DMS 273 treated with DMSO at 0.1 percent for 48 hours (cell line): ENCODE data around the gene USH2A.
A peak's percentile ranks its signal among the peaks of the same experiment; 100 is the strongest.

Experiments
- DNase-seq: peaks from one replicate; lab custom pipeline; 2025; lab: John Stamatoyannopoulos, UW

USH2A gene

DNA sequence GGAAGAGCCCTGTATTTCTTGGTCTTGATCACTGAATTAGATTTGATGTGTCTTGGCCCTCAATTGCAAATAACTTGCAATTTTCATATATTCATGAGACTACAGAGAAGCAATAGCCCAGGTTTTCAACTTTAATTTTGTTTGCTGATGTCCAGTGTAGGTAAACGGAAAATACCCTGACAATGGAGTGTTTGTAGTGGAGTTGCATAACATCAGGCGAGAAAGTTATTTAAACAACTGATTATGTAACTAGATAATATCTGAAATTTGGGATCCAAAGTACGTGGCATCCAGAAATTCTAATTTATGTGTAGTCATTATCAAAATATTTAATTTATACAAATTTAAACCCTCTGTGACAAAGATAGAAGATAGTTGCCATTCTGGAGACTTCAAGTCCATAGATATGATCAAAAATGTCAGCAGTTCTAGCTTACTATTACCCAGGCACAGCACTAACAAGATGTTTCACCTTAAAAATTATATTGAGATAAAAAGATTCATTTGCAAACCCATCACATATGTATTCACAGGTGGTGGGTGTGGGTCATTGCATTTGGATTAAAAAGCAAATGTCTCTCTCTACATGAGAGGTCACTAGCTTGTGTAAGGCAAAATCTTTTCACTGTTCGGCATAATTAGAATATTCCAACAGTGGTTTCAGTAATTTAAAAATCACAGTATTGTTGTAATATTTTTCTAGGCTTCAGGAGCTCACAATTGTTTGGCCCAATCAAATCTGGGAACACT lies 705.4 kb downstream of the USH2A start:
- DNase-seq: no peak

- no peak for DNase-seq
Observed at GRCh38 chr1:215710899-215711225, 712.4 kb downstream of the USH2A start.

DNA sequence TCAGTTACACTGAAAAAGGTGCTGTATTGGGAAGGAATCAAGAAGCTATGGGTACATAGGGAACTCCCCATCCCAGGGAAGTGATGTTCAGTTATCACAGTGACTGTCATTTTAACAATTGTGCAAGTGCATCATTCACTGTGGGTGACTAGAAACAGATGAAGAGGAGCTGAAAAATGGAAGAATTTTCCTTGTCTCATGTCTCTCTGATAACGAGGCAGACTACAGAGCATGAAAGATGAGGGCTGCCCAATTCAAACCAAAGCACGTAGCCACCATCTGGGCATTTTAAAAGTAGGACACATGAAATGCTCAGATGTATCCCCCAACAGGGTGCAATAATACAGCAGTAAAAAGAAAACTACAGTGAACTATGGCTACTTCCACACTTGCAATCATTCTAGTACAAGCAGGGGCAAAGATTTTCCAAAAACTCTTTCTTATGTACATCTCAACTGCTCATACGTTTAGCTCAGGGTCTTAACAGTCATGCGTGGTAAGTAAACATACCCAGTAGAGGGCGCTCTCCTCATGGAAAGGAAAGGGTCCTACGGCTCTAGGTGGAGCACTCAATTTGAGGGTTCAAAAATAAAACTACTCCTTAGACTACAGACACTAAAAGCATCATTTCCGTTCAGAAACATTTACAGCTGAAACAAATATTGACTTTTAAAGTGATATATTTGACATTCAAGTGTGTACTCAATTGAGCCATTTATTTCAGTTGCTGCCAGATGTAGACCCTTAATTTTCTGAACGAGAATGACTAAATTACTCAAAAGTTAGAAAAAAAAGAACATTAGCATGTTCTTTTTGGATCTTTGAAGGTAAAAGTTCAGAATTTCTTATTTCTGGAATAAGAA lies 713.0 kb downstream of the USH2A start:
- peak; percentile 57 for DNase-seq

- no peak for DNase-seq
Observed at GRCh38 chr1:215704089-215704860, 719.0 kb downstream of the USH2A start.

DNA sequence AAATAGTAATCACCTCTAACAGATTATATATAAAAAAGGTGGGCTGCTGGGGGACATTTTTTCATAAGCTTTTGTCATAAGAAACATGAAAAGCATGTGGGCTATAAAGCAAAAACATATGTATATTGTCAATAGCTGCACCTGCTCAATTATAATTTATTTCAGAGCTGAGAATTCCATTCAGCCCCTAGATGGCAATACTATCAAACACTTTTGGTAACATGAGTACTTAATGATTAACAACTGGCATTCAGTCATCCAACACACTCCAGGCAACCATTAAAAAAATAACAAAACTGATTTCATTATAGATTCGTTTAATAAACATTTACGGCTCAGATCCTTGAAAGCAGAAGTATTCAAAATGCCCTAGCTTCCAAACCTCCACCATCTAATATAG lies 741.0 kb downstream of the USH2A start:
- DNase-seq: peak; percentile 28

DNA sequence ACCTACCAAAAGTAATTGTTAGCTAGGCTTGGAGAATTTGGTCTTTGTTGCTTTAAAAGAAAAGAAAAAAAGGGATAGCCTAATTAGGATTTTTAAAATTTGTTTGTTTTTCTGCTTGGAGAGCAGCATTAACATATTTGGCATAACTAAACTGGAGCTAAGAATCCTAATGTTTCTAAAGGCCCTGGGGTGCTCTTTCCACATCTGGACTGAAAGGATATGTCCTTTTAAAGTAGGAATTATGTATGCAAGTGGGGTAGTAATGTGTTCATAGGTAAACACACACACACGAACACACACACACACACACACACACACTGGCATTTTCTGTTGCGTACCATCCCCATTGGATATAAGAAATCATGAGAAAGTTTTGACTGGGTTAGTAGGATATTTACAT lies 742.2 kb downstream of the USH2A start:
- no peak for DNase-seq

GRCh38 chr1:215679231-215679630 lies 744.0 kb downstream of the USH2A start:
- no peak for DNase-seq

DNA sequence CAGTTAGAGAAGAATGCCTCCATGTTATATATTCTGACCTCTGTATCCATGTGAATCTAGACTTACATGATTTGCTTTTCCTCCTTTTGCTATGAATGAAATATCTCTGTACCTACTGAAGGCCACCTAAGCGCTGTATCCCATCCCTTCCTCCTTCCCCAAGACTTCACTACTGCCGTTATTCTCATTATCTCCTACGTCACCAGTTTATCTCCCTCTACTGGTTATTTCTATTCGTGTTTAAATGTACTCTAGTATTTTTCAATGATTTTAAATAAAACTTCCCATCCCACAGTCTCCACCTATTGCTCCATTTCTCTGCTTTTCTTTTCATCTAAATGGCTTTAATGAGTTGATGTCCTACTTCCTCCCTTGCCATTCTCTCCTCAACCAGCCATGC lies 746.1 kb downstream of the USH2A start:
- no peak for DNase-seq

DNA sequence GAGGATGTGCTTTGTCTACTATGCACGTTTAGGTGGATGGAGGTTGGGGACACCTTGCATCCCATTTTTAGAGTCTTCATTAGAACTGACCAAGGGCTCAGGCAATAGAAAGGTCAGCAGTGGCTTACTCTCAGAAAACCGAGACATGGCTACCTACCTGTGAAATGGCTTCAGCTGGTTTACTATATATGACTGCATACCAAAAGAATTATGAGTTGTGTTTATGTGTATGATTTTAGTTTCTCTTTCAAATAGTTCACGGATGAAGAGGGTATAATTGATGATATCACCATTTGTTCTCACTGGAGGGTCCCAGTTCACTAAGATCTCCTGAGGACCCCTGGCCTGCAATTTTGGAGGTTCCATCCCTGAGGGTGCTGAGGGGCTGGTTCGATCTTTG lies 749.3 kb downstream of the USH2A start:
- no peak for DNase-seq

- DNase-seq: no peak
Observed at GRCh38 chr1:215672482-215672881, 750.8 kb downstream of the USH2A start.

GRCh38 chr1:215669806-215670491 lies 753.3 kb downstream of the USH2A start:
- DNase-seq: no peak

DNA sequence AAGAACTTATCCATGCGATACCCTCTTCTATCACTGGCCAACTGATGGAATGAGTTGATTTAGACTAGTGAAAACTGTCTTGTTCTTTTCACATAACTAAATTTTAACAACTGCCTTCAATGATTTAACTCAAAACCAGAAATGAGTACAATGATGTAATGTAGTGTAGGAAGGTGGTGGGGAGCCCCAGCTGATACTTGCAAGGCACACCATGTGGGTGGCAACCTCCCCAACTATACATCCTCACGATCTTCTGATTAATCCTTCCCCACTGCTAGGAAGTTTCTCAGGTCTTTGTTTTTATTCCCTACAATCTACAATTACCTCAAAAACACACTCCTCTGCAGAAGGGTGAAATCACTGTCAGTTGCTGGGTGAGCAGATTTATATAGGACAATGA lies 755.5 kb downstream of the USH2A start:
- DNase-seq: no peak

DNA sequence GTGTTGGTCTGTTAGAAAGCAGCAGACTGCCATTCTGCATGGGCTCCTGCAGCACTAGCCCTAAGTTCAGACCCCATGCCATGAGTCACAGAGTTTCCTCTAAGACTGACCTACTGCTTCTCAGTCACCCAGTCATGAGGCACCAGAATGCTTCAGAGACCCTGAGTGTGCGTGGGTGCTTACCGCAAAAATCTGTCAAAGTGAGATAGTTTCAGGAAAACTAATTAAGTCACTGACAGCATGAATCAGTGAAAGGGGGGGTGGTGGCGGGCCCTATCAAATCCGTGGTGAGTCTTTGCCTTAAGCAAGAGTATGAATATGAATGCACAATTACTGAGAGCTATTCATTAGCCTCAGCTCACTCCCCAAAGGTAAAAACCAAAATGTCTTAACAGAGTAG lies 758.0 kb downstream of the USH2A start:
- DNase-seq: no peak

GRCh38 chr1:215661033-215661432 lies 762.2 kb downstream of the USH2A start:
- no peak for DNase-seq

- no peak for DNase-seq
Observed at GRCh38 chr1:215660259-215660658, 763.0 kb downstream of the USH2A start.

DNA sequence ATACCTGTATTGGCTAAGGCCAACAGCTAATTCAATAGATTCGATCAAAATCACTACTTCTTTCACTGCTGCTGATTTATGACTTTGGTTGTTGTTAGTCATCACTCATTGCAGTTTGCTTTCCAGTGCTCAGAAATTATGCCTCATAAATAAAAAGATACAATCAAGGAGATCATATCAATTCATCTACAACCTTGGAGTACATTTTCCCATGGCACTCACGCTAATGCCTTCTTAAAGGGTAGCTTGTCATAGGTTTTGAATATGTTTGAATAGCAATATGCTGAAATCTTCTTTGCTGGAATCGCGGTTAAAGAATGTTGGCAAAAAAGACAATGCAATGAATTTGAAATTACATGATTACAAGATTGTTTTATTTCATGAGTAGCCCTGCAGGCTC lies 766.2 kb downstream of the USH2A start:
- no peak for DNase-seq

DNA sequence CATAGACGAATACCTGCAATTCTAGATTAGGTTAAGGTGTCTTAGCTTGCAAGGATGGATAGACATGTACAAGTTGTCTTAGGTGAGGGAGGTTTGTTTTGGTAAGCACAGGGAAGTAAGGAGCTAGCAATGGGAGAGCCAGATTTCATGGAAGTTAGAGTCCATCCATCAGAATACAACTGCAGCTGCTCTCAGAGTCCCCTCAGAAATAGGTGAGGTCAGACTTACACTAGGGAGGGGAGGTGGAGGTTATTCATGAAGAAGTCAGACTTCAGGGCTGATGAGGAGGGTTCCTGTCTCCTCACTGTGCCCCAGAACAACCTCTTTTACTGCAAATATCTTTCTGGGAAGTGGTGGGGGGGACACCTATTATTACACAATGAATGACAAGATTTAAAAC lies 770.9 kb downstream of the USH2A start:
- DNase-seq: no peak

GRCh38 chr1:215651867-215652266 lies 771.4 kb downstream of the USH2A start:
- no peak for DNase-seq

- no peak for DNase-seq
Observed at GRCh38 chr1:215650446-215651149, 772.6 kb downstream of the USH2A start.

- no peak for DNase-seq
Observed at GRCh38 chr1:215648957-215649356, 774.3 kb downstream of the USH2A start.

DNA sequence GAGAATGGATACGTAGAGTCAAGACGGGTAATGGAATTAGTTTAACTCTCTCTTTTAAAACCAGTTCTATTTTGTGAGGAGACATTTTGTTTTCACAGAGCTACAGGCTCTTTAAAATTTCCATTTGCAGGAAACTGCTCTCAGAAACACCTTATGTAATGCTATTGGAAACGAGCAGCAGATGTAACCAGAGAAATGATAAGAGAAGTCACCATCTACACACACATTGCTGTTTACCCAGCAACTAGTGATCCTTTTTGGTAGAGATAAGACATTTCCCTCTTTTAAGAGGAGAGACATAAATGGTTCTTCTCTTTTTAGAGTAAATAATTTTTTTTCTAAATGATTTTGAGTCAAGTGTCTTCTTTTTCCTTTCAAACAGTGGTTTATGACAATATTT lies 775.5 kb downstream of the USH2A start:
- DNase-seq: no peak

GRCh38 chr1:215645861-215646260 lies 777.4 kb downstream of the USH2A start:
- DNase-seq: no peak
